HG03558 (cell line): Measurements from ENCODE around the gene PLPPR4.
"Not testable (repeated sequence)": the region's sequence is repeated elsewhere in the genome, so short reads cannot be mapped to it uniquely, and the experiment has no call there.

Experiments
- ATAC-seq: cut with Tn5 transposase; IDR thresholded peaks from one replicate; pipeline ENCODE4 v1.9.1; 2021; ENCODE audit warnings: moderate number of reproducible peaks; ENCODE audit not compliant: unreplicated experiment; ENCODE audit errors: extremely low read depth

The PLPPR4 gene

GRCh38 chr1:99264201-99265021 lies at the start of gene PLPPR4:
Gene PLPPR4 (plus strand): TSS chr1:99264492. CDS start chr1:99264594, 102 bp downstream.
- no peak for ATAC-seq

GRCh38 chr1:99216956-99217355 lies 47.3 kb upstream of the PLPPR4 start:
- no peak for ATAC-seq

DNA sequence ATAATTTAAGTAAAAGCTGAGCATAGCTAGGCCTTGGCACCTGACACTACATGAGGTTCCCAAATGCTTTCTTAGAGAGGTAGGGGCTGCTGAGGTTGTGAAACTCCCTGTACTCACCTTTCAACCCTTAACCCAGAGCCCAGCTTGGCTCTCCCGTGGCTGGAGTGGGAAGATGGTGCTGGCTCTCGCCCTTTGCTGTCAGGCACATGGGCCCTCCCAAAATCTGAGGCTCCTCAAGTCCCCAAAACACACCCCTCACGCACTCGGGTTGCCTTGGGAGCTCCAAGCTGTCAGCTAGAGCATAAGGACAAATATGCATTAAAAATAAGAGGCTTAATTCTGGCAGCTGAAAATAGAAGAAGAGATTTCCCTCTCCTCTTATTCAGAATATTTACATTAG lies 46.7 kb upstream of the PLPPR4 start:
- ATAC-seq = no peak

- no peak for ATAC-seq
Measured at GRCh38 chr1:99218572-99218971, 45.7 kb upstream of the PLPPR4 start.

GRCh38 chr1:99218999-99219398 lies 45.3 kb upstream of the PLPPR4 start:
- peak; percentile 92 for ATAC-seq

GRCh38 chr1:99227056-99227897 lies 37.0 kb upstream of the PLPPR4 start:
- ATAC-seq = no peak

- peak; percentile 54 for ATAC-seq
Measured at GRCh38 chr1:99228153-99228552, 36.1 kb upstream of the PLPPR4 start.

GRCh38 chr1:99229122-99229521 lies 35.2 kb upstream of the PLPPR4 start:
- ATAC-seq = no peak

DNA sequence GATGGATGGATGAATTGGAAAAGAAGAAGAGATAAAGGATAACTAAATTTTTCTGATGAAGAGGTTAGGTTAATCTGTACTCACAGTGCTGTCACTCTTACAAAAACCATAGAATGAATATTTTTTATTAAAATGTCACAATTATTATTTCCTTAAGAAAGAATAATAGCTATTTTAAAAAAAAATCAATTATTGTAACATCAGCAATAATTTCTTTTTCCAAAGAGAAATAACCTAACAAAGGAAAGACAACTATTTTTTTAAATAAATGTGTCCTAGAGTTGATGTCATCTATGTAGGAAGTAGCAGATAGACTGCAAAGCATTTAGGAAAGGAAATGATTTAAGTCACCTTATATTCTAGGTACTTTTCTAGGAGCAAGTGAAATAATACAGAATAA lies 33.6 kb upstream of the PLPPR4 start:
- ATAC-seq = no peak

DNA sequence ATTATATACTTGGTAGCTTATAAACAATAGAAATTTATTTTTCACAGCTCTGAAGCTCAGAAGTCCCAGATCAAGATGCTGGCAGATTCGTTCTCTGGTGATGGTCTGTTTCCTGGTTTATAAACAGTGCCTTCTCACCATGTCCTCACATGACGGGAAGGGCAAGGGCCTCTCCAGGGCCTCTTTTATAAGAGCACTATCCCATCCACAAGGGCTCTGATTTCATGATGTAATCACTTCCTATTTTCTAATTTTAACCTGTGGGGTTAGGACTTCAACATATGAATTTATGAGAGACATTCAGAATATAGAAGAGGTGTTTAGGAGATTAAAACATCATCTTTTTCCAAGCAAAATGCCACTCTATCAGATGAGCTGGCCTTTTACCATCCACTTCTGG lies 32.1 kb upstream of the PLPPR4 start:
- ATAC-seq = no peak

DNA sequence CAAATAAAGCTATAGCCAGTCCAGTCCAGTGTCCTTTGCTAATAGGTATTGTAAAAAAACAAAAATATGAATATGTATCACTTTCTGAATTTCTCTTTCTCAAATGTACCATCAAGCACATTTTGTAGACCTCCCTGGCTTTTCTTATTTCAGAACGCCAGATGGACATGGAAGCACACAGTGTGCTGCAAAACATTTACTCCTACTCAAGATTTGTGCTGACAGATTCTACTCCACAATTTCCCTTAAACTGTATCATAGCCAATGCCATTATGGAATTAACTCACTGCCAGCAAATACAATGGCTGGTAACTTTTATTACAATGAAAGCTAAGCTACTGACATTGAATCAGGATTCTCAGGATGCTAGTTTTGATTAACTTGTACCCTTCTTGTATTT lies 30.8 kb upstream of the PLPPR4 start:
- ATAC-seq = no peak

DNA sequence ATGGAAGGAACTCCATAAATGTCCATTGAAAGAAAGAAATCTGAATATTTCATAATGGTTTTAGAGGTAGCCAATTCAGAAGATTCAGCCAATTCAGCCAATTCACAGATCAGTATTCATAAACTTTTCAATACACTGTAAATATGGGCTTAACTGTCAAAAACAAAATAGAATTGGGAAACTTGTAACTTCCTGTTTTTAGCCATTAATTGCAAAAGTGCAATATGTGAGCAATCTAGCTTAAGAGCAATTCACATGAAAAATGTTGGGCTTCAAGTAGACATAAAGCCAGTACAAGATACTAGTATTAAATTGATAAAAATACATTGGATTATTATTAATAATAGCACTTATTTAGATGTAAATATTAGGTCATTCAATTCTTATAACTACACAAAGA lies 27.5 kb upstream of the PLPPR4 start:
- ATAC-seq = no peak

GRCh38 chr1:99239690-99240089 lies 24.6 kb upstream of the PLPPR4 start:
- no peak for ATAC-seq

DNA sequence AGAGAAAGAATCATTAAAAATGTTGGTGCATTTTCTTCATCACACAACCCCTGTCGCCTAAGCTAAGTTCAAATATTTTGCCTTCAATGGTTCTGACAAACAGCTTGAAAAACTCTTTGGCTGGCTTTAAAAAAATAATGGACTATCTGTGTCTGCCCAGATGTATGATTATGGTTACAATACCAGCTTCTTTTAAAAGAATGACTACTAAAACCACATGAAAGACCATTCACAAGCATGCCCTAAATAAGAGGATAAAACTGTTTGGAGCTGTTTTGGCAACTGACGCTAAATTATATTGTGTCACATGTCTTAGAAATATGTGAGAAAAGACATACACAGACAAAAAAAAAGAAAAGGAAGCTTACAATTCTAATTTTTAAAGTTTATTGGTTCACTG lies 23.7 kb upstream of the PLPPR4 start:
- no peak for ATAC-seq

DNA sequence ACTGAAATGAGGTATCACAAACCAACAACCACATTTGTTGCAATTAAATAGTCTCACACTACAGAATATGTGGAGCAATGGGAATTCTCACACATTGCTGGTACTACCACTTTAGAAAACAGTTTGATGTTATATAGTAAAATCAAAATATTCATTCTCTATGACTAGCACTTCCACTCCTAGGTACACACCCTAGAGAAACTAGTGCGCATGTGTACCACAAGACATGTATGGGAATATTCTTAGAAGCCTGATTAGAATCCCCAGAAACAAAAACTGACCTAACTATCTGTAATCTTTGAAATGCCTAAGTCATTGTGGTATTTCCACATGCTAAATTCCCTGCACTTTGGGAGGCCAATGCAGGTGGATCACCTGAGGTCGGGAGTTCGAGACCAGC lies 18.1 kb upstream of the PLPPR4 start:
- no peak for ATAC-seq

- ATAC-seq = no peak
Measured at GRCh38 chr1:99247199-99247598, 17.1 kb upstream of the PLPPR4 start.

DNA sequence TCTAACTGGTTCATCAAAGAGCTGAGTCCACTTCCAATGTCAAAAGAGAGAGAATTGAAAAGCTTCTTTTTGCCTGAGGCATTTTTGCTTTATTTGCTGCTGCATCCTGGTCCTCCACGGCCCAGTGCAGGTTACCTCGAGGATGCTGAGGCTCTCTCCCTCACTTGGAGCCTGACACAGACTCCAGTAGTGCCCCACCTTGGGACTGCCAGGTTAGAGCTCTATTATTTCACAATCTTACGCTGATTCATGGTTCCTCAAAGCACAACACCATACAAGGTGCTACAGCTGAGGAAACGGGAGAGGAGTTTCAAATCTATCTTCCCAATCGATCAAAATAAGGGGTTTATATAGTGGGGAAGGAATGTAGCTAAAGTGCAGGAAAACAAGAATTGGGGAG lies 13.6 kb upstream of the PLPPR4 start:
- ATAC-seq = no peak

DNA sequence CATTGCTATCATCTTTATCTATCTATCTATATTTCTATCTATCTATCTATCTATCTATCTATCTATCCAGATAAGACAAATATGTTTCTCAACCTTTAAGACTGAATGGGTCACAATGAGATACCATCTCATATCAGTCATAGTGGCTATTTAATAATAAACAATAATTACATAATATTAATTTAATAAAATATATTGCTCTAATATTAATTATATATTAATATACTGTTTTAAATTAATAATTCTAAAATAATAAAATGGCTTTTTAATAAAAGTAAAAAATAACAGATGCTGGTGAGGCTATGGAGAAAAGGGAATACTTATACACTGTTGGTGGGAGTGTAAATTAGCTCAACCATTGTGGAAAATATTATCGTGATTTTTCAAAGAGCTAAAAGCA lies 13.0 kb upstream of the PLPPR4 start:
- no peak for ATAC-seq

DNA sequence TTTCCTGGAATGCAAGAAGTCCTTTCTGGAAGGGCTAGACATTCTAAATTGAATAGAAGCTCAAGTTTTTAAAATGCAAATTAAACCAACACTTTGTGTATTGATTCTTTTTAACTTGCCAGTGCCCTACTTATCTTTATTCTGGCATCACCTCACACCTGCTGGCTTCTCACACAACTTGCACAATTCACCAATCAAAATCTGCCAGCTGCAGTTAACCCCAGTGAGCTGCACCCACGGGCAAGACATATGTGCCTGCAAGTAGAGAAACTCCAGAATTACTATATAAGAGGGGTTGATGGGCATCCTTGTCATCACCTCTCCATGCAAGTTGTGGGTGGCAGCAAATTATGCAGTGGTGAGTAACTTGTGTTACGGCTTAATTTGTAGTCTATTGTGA lies 11.7 kb upstream of the PLPPR4 start:
- no peak for ATAC-seq

- ATAC-seq = not testable (repeated sequence)
Measured at GRCh38 chr1:99260402-99260801, 3.9 kb upstream of the PLPPR4 start.

DNA sequence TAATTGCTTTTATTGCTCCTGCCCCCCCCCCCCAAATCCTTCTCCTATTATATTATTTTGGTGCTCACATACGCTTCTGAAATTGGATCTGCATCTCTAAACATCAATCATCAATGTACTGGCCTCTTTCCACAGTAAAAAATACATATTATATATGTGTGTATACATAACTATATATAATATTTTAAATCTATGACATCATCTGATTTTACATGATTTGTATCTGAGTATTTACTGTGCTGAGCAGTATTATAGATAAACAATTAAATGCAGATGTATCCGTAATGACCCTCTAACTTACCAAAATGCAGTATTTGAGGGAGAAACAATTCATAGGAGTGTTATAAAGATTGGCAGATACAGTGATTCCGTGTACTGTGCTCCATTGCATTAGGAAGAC lies 832 bp downstream of the PLPPR4 start:
- ATAC-seq = no peak
